Activated CD4-positive, alpha-beta T cell treated with anti-CD3 and anti-CD28 coated beads, Interleukin-2, amount 50 U/mL, for 16 hours (primary cell): ENCODE measurements around the gene MUC6.

ENCODE experiments used
- DNase-seq: peaks from one replicate; pipeline ENCODE4 v3.0.0-alpha.2; 2020

The MUC6 gene

GRCh38 chr11:1050581-1051355 lies 14.2 kb upstream of the MUC6 start:
- peak; percentile 76 for DNase-seq

- no peak for DNase-seq
Measured at GRCh38 chr11:1049911-1050580, 13.5 kb upstream of the MUC6 start.

DNA sequence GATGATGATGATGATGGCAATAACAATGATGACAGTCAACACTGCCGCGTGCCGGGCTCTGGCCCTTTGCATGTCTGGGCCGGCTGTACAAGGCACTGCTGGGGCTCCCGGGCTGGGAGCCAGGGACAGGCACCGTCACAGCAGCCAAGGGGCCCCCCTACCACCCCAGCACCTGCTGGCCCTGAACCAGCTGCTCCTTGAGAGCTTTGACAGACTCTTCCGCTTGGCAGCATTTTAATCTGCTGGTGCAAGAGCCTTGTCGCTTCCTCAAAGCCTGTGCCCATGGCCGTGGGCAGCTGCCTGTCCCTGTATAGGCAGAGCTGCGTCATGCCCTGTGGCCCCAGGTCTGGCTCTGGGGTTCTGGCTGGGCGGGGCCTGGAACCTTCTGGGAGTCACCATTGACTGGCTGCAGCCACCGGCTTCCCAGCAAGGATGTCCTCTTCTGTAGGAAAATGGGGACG lies 12.9 kb upstream of the MUC6 start:
- DNase-seq: no peak

GRCh38 chr11:1049071-1049405 lies 12.5 kb upstream of the MUC6 start:
- no peak for DNase-seq

DNA sequence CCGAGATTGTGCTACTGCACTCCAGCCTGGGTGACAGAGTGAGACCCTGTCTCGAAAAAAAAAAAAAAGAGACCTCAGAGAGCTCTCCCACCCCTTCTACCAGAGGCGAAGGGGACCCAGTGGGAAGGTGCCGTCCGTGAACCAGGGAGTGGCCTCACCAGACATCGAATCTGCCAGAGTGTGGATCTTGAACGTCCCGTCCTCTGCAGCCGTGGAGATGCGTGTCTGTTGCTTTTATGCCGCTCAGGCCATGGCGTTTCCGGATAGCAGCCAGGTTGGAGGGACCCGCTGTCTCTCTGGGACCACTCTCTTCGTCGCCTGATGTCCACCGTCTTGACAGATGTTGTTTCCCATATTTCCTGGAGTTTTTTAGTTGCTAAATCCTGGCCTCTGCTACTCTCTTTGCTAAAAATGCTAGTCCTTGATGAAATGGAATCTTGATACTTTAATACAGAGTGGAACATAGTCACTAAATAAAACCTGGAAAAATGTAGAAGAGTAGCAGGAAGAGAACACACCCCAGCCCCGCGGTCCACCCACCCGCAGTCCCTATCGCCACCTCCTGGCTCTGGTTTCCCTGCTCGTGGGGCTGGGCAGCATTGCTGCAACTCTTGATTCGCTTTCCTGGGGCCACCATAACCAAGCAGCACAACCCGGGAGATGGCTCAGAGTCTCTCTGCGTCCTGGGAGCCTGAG lies 12.0 kb upstream of the MUC6 start:
- DNase-seq: no peak

DNA sequence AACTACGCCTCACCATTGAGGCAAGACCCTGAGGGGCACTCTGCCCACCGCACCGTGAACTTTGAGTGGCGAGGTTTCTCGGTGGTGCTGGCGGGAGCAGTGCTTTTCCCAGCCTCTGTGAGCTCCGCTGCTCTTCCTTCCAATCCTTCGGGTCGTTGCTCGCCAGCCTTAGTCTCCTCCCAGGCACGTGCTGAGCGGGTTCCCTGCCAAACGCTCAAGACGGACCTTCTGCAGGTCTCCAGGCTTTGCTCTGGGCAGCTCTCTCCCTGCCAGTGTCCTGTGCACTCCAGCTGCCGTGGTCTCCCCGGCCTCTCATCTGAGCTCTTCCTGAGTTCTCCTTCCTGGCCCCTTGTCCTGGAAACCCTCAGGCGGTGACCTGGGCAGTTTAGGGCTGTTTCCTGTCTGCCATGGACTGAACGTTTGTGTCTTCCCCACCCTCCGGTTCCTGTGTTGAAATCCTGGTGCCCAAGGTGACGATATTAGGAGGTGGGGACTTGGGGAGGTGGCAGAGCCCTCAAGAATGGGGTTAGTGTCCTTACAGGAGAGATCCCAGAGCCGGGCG lies 11.2 kb upstream of the MUC6 start:
- DNase-seq: no peak

GRCh38 chr11:1044160-1044559 lies 7.6 kb upstream of the MUC6 start:
- DNase-seq: no peak

DNA sequence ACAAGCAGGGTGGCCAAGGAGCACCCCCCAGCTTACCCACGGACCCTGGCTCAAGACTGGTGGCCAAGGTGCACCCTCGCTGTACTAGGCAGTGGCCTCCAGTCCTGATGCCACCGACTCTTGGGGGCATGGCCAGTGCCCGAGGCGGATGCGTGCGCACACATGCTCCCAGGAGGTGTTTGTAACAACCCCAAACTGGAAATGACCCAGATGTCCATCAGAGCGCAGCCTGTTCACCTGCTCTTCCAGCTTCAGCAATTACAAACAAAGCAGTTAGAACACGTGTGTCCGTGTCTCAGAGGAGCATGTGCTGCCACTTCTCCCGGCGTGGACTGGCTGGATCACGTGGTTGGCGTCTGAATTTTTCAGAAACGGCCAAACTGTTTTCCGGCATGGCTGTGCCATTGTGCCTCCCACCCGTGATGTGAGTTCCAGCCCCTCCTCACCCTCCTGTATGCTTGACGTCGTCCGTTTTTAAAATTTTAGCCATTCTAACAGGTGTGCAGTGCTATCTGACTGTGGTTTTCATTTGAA lies 7.1 kb upstream of the MUC6 start:
- no peak for DNase-seq

GRCh38 chr11:1042626-1043562 lies 6.4 kb upstream of the MUC6 start:
- DNase-seq: no peak

- DNase-seq: no peak
Measured at GRCh38 chr11:1041936-1042608, 5.6 kb upstream of the MUC6 start.

GRCh38 chr11:1041471-1041870 lies 5.0 kb upstream of the MUC6 start:
- DNase-seq: no peak

GRCh38 chr11:1041149-1041467 lies 4.6 kb upstream of the MUC6 start:
- DNase-seq: no peak

- no peak for DNase-seq
Measured at GRCh38 chr11:1040428-1041148, 4.1 kb upstream of the MUC6 start.

DNA sequence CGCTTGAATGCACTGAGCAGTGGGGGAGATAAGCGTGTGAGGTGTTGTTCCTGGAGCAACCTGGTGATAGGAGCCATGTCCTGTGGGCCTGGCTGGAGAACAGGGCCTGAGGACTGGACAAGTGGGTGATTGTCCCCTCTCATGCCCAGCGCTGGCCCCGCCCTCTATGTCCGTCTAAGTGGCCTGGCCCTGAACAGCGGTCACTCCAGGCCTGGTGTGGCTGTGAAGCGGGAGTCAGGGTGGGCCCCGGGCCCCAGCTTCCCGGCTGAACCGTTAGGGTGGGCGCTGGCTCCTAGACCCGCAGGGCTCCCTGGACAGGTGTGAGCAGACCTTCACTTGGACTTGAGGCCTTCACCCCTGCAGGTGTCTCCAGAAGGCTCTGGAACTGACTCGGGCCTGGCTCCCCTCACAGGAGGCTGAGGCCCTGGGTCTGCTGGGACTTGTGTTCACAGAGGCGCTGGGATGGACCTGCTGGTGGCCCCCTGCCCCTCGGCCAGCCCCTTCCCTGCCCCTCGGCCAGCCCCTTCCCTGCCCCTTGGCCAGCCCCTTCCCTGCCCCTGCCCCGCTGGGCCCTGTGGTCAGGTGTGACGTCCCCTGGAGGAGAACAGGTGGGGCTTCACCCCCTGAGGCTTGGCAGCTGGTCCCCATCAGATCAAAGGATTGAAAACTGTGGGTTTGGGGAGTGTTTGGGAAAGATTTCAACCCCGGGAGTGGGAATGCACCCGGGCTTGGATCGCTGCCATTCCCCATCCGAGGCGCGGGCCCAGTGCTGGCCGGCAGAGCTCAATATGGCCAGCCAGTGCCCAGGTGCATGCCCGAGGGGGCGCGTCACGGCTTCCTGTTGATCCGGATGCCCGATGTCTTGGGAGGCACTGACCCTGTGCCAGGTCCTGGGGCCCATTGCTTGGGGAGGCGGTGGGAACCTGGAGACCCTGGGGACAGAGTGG lies 3.2 kb upstream of the MUC6 start:
- no peak for DNase-seq

GRCh38 chr11:1038921-1039320 lies 2.4 kb upstream of the MUC6 start:
- DNase-seq: no peak

GRCh38 chr11:1038361-1038760 lies 1.8 kb upstream of the MUC6 start:
- DNase-seq: no peak

- DNase-seq: no peak
Measured at GRCh38 chr11:1037506-1038055, 1.1 kb upstream of the MUC6 start.

DNA sequence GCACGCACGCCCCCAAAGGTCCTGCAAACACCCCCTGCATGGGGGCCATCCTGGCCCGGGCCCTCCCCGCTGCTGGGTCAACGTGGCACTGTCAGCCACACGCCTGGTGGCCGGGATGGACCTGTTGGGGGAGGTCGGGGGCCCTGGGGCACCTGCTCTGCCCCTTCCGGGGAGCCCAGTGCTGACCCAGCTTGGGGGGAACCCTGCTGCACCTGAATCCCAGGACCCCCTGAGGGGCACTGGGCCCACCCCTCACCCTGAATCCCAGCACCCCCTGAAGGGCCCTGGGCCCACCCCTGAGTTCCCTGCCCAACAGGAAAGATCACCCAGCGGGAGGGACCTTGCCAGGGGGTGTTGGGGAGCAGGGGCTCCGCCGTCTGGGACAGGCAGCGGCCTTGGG lies 413 bp upstream of the MUC6 start:
- DNase-seq: no peak

- no peak for DNase-seq
Measured at GRCh38 chr11:1035577-1036283, 788 bp downstream of the MUC6 start.
